PC-9 (cell line): ENCODE data around the gene PSMG4.

Source experiments
- EZH2 ChIP-seq: fragments of 200-600 bp; sonication (generic); IDR thresholded peaks from 2 replicates; pipeline ENCODE4 v1.8.0; 2017; ENCODE audit warnings: antibody characterized with exemption, low read depth
- TF ChIP-seq, protein P1 (sequence below): fragments of 200-600 bp; sonication (generic); conservative IDR thresholded peaks from 2 replicates; pipeline ENCODE4 v1.6.1; 2017; ENCODE audit warnings: mixed run types, antibody characterized with exemption, mild to moderate bottlenecking, moderate library complexity

DNA sequence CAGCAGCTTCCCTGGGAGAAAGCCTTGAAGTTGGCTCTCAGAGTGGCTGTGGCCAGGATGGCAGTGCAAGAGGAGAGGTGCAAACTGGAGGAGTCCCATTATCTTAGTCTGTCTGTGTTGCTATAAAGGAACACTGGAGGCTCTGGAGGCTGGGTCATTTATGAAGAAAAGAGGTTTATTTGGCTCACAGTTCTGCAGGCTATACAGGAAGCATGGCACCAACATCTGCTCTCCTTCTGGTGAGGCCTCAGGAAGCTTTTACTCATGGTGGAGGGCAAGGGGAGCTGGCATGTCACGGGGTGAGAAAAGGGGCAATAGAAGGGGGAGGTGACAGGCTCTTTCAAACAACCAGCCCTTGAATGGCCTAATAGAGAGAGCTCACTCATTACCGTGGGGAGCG, 47.1 kb downstream of the PSMG4 start:
- TF ChIP-seq, protein P1, sequence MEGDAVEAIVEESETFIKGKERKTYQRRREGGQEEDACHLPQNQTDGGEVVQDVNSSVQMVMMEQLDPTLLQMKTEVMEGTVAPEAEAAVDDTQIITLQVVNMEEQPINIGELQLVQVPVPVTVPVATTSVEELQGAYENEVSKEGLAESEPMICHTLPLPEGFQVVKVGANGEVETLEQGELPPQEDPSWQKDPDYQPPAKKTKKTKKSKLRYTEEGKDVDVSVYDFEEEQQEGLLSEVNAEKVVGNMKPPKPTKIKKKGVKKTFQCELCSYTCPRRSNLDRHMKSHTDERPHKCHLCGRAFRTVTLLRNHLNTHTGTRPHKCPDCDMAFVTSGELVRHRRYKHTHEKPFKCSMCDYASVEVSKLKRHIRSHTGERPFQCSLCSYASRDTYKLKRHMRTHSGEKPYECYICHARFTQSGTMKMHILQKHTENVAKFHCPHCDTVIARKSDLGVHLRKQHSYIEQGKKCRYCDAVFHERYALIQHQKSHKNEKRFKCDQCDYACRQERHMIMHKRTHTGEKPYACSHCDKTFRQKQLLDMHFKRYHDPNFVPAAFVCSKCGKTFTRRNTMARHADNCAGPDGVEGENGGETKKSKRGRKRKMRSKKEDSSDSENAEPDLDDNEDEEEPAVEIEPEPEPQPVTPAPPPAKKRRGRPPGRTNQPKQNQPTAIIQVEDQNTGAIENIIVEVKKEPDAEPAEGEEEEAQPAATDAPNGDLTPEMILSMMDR = no peak
- TF ChIP-seq EZH2 = no peak
